Measurements from ENCODE around the gene PERP.
"Not testable (repeated sequence)": the region's sequence is repeated elsewhere in the genome, so short reads cannot be mapped to it uniquely, and the experiment has no call there.

Gene PERP
- 3.0 reads per million, percentile 10 among the genes with 10 or more reads in this experiment for total RNA-seq

DNA sequence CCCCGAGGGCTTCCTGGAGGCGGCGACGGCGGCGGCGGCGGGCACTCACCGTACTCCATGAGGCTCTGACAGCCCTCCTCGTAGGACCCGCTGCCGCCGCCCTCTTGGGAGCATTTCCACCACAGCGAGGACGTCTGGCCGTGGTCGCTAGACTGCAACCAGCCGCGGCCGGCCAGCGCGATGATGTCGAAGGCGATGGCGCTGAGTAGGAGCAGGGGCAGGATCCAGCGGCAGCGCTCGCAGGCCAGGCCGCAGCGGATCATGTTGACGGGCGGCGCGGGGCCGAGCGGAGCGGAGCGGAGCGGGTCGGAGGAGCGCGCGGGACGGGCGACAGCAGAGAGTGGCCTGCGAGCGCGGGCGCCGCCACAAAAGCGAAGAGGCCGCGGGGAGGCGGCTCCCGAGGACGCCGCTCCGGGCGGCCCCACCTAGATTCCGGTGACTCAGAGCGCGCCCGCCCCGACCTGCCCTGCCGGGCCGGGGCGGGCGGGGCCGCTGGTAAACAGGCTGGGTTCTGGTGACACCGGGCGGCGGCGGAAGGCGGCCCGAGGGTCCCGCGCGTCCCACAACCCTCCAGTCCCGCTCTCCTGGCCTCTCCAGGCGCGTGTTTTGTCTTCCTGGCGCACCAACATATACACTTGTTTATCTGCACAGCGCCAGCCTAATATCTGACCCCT, at the start of gene PERP:
PERP (minus strand) TSS at position 342 of the 674 bp plus-strand sequence; CDS start at position 263, 79 bp downstream.
- peak; percentile 64 for DNase-seq

DNA sequence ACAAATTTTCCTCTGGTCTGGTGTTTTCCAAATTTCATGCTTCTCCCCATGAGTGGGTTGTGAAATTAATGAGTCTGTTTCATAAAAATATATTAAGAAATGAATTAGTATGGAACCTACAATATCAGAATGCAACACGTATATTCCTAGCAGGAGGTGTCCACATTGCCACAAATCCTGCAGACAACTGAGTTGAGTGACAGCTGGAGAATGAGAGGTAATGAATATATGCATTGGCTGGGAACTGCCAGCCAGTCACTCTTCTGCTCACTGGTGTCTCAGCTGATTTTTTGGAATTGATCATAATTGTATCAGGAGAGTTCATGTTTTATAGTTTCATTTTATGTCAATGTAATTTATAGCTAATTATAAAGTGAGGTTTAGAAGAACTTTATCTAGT, 48.2 kb upstream of the PERP start:
- DNase-seq: no peak

DNA sequence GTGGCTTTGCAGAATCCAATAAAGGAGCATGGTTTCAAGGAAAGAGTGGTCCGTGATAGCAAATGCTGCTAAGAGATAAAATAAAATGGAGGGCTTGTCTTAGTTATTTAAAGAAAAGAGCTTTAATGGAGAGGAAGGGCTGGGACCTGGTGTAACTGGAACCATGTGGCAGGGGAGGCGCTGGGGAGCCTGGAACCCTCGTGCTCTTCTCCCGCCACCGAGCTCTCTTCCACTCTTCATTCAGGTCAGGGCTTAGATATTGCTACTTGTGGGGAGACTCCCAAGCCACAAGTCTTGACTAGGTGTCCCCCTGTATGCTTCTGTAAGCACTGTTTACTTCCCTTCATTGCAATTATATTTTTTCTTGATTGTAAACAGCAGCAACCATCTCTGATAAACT, 39.3 kb upstream of the PERP start:
- no peak for DNase-seq

DNA sequence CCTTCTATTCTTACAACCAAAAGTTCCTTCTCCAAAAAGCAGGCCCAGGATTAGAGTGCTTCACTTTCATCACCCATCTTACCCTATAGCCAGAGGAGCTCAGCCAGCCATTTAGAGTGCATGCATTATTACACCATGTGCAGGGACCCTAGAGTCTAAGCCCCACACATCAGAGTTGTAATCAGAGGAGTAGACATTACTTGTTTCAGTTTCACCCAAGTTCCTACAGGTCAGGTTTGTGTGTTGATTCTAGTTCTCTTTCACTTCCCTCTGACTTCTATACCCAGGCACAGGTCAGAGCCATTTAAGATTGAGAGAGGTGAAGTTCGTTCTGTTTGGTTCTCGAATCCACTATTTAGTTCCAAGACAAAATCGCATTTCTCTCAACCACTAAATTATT, 38.2 kb upstream of the PERP start:
- DNase-seq: no peak

DNA sequence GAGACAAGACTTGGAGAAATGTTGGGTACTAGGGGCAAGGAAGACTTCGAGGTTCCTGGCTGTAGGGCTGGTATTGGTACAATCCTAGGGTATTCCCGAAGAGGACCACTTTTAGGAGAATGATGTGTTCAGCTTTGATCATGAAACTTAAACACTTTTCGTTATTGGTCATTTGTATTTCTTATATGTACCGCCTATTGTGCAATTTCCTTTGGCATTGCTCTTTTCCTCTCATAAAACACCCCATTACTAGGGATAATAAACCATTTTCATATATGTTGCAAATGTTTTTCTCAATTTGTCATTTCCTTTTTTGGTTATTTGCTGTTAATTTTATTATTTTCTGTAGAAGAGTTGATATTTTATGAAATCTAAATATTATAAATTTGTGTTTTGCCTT, 35.6 kb upstream of the PERP start:
- no peak for DNase-seq

DNA sequence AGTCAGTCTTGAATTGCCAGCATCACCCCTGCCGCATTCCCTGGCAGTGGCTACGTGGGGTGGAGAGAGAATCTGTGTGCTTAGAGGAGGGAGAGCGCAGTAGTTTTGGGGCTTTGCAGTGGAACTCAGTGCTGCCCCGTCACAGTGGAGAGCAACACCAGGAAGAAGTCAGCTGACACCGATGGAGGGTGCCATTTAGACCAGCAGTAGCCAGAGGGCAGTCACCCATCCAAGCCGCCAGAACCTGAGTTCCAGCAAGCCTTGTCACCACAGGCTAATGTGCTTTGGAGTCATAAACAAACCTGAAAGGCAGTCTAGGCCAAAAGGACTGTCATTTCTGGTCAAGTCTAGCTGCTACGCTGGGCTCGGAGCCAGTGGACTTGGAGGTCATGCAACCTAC, 22.0 kb upstream of the PERP start:
- DNase-seq: no peak

DNA sequence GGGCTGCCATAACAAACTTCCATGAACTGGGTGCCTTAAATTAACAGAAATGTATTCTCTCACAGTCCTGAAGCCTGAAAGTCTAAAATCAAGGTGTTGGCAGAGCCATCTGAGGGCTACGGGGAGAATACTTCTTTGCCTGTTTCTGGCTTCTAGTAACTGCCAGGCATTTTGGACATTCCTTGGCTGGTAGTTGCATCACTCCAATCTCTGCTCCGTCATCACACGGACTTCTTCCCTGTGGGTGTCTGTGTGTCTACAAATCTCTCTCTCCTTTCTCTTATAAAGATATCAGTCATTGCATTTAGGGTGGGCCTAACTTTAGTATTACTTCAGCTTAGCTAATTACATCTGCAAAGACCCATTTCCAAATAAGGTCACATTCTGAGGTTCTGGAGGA, 20.9 kb upstream of the PERP start:
- DNase-seq: no peak

DNA sequence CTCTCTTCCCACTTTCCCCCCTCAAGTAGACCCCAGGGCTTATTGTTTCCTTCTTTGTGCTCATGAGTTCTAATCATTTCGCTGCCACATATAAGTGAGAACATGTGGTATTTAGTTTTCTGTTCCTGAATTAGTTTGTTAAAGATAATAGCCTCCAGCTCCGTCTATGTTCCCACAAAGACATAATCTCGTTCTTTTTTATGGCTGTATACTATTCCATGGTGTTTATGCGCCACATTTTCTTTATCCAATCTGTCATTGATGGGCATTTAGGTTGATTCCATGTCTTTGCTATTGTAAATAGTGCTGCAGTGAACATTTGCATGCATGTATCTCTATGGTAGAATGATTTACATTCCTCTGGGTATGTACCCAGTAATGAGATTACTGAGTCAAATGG, 16.9 kb upstream of the PERP start:
- DNase-seq: no peak

DNA sequence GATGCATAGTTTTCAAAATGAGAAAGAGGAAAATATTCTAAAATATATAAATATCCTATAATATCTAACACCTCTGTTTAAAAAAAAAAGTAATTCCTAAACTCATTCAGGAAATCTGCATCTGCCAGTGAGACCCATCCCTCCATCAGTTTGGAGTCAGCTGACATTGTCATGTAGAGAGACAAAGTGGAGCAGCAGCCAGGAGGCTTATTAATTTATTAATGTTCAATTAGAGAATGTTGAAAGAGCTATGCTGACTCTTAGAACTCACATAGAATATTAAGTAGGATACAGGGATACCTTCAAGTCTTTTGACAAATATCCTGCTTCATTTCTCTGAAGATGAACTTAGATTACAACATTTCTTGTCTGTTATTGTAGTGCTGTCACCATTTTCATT, 12.8 kb upstream of the PERP start:
- DNase-seq: no peak

DNA sequence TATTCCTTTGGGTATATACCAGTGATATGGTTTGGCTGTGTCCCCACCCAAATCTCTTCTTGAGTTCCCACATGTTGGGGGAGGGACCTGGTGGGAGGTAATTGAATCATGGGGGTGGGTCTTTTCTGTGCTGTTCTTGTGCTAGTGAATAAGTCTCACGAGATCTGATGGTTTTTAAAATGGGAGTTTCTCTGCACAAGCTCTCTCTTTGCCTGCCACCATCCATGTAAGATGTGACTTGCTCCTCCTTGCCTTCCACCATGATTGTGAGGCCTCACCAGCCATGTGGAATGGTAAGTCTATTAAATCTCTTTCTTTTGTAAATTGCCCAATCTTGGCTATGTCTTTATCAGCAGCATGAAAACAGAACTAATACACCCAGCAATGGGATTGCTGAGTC, 12.0 kb upstream of the PERP start:
- not testable (repeated sequence) for DNase-seq

DNA sequence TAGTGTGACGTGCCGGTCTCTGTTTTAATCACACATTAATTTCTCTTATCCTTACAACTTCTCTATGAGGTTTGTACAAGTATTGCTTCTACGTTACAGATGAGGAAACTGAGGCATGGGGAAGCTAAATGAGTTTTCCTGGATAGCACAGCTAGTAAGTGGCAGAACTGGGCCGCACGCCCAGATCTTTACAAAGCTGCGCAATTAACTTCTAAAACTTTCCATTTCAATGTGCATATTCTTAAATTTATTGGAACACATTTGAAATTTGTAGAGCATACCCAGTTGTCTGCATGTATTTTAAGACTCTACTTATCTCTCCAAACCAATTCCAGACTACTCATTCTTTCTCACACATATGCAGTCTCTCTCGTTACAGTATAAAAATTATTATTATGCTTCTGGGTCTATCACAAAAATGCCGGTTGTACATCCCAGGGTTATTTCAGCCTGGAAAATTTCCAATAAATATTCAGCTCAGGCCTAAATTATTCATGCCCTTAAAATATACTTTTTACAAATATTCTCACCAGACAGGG, 10.2 kb upstream of the PERP start:
- no peak for DNase-seq

DNA sequence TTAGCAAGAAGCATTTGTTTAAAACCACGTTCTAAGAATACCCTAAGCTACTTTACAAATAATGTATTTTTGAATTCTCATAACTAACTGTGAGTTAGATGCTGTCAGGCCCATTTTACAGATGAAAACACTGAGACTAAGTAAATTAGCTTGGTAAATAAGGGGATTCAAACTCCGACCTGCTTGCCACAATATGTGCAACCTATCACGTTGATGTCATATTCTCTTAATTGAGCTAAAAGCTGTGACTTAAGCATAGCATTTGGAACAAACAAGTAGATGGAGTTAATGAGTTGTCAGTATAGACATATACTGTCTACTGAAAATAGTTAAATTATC, 9.4 kb upstream of the PERP start:
- DNase-seq: no peak

DNA sequence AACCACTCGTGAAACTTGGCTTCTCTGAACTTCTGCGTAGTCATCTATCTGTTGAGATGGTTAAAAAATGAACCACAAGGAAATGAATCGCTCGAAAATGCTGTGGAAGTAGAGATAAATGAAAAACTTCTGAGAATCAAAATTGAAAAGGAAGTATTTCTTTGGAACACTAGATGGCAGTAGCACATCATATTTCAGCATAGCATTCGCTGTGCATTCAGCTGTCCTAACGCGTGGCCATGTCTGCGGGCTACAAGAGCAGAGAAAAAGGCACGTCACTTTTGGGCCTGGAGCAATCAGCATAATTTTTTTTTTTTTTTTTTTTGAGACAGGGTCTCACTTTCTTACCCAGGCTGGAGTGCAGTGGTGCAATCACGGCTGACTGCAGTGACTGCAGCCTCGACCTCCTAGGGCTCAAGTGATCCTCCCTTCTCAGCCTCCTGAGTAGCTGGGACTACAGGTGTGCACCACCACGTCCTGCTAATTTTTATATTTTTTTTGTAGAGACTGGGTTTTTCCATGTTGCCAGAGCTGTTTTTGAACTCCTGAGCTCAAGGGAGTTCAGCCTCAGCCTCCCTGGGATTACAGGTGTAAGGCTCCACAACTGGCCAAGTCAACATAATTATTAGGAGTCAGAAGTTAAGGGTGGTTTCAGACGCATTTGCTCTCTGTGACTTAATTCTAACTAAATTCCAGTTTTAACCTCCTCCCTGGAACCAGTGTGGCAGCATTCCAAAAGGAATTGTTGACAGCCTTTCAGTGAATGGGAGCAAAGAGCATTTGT, 8.8 kb upstream of the PERP start:
- DNase-seq: peak; percentile 16

DNA sequence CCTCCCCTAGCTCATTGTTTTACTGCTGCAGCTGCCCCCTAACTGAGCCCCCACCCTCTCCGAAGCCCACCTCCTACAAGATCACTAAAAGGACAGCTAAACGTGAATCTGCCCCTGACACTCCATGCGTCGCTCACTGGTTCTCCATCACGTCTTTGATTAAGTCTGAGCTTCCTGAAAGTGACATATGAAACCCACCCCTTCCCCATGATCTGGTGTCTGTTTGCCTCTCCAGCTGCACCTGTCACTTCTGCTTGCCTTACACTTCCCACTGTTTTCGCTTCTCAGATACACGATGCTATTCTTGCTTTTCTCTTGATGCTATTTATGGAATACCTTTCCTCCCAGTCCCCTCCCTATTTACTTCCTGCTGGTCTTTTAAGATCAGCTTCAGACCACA, 8.0 kb upstream of the PERP start:
- DNase-seq: no peak

DNA sequence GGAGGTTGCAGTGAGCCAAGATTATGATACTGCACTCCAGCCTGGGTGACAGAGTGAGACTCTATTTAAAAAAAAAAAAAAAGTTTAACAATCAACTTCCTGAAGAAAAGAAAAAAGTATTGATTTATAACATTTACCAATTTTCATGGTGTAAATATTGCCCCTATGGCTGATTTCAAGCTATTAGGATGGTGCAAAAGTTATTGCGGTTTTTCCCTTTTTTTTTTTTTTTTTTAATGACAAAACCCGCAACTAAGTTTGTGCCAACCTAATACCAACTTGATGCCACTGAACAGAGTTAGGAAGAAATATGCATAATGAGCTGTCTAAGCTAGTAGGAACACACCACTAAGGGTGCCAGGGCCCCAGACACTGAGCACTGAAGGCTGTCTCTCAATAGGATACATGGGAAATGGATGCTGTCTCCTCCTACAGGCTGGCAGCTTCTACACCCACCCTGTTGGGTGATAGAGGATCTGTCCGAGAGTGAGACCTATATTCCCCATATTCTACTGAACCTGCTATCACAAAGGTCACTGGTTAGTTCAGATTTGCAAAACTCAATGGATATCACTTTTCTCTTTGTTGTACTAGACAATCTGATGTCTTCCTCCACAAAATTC, 6.5 kb upstream of the PERP start:
- DNase-seq: no peak

DNA sequence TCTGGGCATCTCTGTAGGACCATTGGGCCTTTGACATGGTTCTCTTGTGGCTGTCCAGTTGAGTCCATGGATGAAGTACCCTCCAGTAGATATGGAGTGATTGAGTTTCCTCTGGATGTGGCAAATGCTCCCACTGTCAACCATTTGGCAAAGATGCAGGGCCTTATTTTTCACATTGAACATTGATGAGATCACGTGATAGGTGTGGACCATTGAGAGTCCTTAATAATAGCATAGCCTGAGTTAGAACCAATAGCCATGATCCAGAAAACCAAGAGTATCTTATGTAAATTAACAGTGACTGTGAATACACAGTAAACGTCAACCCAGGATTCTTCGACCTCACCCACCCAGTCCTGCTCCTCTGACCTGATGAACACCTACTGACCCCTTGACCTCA, 3.0 kb upstream of the PERP start:
- DNase-seq: no peak

DNA sequence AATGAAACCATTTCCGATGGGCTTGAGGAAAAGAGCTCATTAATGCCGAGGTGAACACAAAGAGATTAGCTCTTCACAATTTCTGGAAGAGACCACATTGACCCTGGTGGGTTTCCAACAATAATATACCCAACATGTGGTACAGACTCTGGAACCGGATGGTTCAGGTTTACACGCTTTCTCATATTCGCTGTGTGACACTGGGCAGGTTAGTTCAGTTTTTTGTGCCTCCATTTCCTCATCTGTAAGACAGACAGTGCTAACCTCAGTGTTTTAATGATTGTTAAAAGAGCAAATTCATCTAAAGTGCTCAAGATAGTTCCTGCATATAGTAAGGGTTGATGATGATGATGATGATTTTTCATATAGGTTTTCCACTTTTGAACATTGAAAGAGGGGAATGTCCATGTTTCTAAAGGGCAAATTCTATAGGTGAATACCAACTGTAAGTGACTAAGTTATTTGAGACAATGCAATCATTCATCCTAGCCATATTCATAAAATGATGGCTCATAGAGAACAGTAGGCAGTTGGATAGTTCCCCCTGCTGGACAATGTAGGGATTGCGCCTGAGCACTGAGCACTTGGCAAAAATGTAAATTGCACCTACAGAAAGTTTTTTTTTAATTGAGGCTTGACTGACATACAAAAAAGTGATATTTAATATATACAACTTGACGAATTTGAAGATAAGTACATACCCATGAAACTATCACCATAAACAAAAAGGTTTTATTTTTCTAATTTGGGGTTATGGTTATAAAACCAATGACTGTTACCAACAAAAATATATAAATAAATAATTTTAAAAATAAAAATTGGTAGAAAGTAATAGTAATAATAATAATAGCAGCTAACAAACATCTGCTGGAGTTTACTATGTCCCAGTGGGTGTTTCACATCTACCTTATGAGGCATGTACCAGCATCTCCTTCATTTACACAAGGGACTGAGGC, 2.1 kb upstream of the PERP start:
- DNase-seq: peak; percentile 69

DNA sequence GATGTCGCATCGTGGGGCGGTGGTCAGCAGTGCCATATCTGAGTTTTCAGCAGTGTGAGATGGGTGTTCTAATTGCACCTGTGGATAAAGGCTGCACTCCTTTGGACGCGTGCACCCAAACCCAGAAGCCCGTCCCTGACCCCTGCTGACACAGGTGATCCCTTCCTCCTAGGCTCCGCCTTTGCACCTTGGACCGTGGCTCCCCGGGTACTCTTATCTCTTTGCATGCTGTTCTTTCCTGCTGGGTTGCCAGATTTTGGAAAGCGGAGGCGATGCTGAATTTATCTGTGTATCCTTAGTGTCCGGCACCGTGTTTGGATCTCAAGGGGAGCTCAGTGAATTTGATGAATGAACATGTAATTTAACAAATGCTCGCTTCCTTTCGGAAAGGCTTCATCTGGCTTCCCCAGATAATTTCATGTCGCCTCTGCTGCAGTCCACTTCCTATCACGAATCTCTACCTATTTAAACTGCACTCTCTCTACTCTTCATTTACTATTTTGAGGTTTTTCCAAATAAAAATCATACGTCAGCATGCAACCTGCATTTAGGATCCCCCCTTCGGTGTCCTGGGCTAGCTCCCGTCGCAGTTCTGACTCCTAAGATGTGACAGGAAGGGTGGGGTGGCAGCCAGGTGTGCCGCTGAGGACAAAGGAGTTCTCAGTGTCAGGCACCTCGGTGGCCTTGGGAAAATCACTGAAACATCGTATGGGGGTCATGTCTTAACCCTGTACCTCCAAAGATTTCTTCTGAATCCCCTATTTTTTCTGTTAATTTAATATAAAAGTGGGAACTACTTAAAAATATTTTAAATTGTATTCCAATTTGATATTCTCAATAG, 753 bp upstream of the PERP start:
- DNase-seq: no peak

DNA sequence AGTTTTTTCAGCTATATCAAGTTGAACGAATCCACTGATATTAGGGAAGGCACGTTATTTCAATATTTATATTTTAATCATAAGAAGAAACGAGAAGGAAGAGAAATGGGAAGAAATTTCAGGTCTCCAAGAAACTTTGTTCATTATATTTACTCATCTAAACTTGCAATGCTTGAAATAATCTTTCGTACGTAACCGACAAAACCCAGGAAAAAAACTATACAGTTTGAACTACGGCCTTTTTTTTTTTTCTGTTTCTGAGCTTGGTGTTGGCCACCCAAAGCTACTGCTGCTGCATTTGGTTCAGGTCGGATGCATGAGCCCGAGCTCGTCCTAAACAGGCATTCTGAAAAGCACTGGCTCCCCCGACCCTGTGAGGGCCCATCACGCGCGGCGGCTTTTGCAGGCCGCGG, 548 bp downstream of the PERP start:
- no peak for DNase-seq

DNA sequence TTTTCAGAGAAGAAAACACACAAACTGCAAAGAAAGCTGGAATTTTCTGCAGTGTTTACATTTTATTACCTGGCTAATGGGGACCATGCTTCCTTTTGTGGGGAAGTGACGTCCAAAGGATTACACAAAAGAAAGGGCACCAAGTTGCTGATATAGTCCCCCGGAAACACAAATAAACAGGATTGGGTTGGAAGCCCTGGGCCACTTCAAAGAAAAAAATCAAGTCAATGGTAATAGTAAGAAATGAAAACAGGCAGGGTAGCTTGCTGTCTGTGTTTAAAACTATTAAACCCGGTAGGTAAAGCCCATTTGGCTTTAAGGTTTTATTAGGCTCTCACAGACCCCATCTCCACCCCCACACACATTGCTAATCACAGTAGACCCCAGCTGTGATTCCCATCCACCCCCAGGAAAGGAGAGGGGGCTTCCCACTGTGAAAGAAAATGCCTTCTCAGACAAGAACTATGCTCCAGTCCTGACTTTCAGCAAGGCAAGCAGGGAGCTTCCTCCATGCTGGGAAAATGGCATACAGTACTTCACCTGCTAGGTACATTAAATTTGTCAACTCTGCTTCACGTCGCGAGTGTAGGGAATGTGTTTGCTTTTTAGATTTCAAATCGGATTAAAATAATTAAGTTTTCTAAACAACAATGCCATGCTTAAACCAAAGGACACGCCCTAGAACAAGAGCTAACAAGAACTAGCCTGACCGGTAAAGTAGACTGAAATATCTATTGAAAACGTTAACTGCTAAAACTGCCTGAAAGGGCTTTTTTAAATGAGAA, 1.1 kb downstream of the PERP start:
- DNase-seq: no peak

DNA sequence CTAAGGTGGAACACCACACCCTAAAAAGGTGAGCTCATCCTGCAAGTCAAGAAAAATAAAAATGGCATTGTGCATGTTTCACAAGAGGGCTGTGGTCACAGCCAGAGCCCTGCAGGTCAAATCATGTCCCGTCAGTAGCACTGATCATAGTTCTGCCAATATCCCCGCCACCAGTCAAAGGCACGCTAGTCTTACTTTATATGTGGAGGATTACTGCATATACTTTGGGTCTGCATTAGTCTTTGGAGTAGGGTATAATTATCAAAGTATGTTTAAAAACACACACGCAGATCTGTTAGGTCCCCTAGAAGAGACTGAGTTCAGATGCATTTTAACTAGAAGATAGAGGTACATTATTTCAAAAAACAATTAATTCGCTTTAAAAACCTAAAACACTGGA, 1.8 kb downstream of the PERP start:
- DNase-seq: no peak

All from effector CD4-positive, alpha-beta T cell (primary cell).